RKO (cell line): ENCODE data around the gene UCN3.

ENCODE experiments used
- DNase-seq: peaks from one replicate; pipeline ENCODE4 v3.0.0-alpha.2; 2016; ENCODE audit warnings: low spot score

The UCN3 gene

GRCh38 chr10:5364890-5365338 lies at the start of gene UCN3:
UCN3 (plus strand) TSS chr10:5364966; CDS start chr10:5373721, 8,755 bp downstream.
- no peak for DNase-seq

GRCh38 chr10:5317547-5318107 lies 47.1 kb upstream of the UCN3 start:
- DNase-seq = peak; percentile 97

GRCh38 chr10:5318148-5318547 lies 46.6 kb upstream of the UCN3 start:
- DNase-seq = no peak

- no peak for DNase-seq
Observed at GRCh38 chr10:5319863-5320262, 44.9 kb upstream of the UCN3 start.

GRCh38 chr10:5321273-5321672 lies 43.5 kb upstream of the UCN3 start:
- DNase-seq = no peak

GRCh38 chr10:5323446-5323845 lies 41.3 kb upstream of the UCN3 start:
- no peak for DNase-seq

- DNase-seq = no peak
Observed at GRCh38 chr10:5325076-5325475, 39.7 kb upstream of the UCN3 start.

- DNase-seq = no peak
Observed at GRCh38 chr10:5334196-5334880, 30.4 kb upstream of the UCN3 start.

- DNase-seq = no peak
Observed at GRCh38 chr10:5338010-5338409, 26.8 kb upstream of the UCN3 start.

- DNase-seq = no peak
Observed at GRCh38 chr10:5343092-5343491, 21.7 kb upstream of the UCN3 start.

- DNase-seq = peak; percentile 45
Observed at GRCh38 chr10:5343561-5343960, 21.2 kb upstream of the UCN3 start.

- DNase-seq = no peak
Observed at GRCh38 chr10:5343979-5344378, 20.8 kb upstream of the UCN3 start.

GRCh38 chr10:5344746-5345145 lies 20.0 kb upstream of the UCN3 start:
- DNase-seq = no peak

GRCh38 chr10:5346881-5347280 lies 17.9 kb upstream of the UCN3 start:
- no peak for DNase-seq

- no peak for DNase-seq
Observed at GRCh38 chr10:5349362-5349761, 15.4 kb upstream of the UCN3 start.

- DNase-seq = no peak
Observed at GRCh38 chr10:5354068-5354467, 10.7 kb upstream of the UCN3 start.

GRCh38 chr10:5355594-5356301 lies 9.0 kb upstream of the UCN3 start:
- DNase-seq = no peak

GRCh38 chr10:5356302-5356763 lies 8.4 kb upstream of the UCN3 start:
- DNase-seq = no peak

GRCh38 chr10:5360318-5360915 lies 4.3 kb upstream of the UCN3 start:
- no peak for DNase-seq

- no peak for DNase-seq
Observed at GRCh38 chr10:5361966-5362365, 2.8 kb upstream of the UCN3 start.

GRCh38 chr10:5362873-5363272 lies 1.9 kb upstream of the UCN3 start:
- no peak for DNase-seq

- DNase-seq = no peak
Observed at GRCh38 chr10:5364374-5364773, 392 bp upstream of the UCN3 start.

GRCh38 chr10:5365928-5366327 lies 1.2 kb downstream of the UCN3 start:
- no peak for DNase-seq
